ENCODE results near the gene OSBPL5. TPM values are rescaled to one million over a fixed set of nuclear protein-coding genes. Genes with fewer than 3 reads are reported as not detected.

Gene OSBPL5
- total RNA-seq, 1 experiment from 2014 or later = 51.4 TPM

DNA sequence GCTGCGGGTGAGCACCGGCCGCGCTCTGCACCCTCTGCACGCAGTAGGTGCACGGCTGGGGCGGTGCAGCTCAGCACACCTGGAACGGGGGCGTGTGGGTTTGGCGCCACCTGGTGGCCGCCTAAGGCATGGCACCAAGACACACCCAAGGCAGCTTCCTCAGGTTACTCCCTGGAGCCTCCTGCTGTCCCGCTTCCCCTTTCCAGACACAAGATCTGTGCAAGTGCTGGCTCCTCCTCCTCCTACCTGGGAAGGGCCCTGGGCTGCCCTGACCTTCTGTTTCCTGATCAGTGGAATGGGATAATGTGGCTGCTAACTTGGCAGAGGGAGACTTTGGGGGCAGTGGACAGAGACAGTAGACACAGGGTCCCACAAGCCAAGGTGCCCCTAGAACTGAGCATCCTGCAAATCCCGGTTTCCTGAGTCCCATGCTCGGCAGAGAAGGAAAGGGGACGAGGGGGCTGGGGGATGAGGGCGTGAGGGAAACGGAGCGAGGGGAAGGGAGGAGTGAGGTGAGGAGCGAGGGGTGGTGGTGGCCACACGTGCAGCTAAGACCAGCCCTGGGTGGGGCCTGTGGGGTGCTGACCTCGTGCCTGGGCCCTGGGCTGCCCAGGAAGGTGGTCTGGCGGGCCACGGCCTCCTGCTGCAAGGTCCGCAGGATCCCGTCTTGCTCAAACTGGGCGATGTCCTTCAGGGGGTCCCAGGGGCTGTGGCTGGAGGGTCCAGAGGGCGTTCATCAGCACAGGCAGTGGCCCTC is 73.1 kb downstream of the OSBPL5 start:
- Histone ChIP-seq H3K27ac (ENCODE audit: low read length) (no peak overlapping the region), H3K36me3 (ENCODE audit: low read depth, low read length) (no peaks in the 10 kb centered on the region), H3K79me2 (ENCODE audit: low read length) (no peaks in the 10 kb centered on the region), H2AFZ (ENCODE audit: low read length) (no peak overlapping the region), H3K9ac (ENCODE audit: low read length) (no peak overlapping the region), H3K27me3 (ENCODE audit: low read length) (no peaks in the 10 kb centered on the region), H3K9me2 (replicated peaks; ENCODE audit: low read length) (no peaks in the 10 kb centered on the region), H3F3A (ENCODE audit: low read length, unreplicated experiment) (no peaks in the 10 kb centered on the region), H3K4me3 (ENCODE audit: low read length) (no peak overlapping the region), H4K20me1 (ENCODE audit: low read length) (no peaks in the 10 kb centered on the region), H3K4me2 (ENCODE audit: low read length) (no peak overlapping the region), H3K4me1 (ENCODE audit: insufficient read depth, low read length) (peaks cover 31% of the 10 kb centered on the region), H3K9me3 (ENCODE audit: low read length) (no peaks in the 10 kb centered on the region)
- ATAC-seq (peak; percentile 67), DNase-seq (peak; percentile 88)
- intact Hi-C loops (cut with micrococcal nuclease) = loop anchor here (1.0 to 5.0 kb wide), 2 partner anchors 35 to 55 kb away; partner anchors contain the start of gene CARS1
- no peak for TF ChIP-seq EZH2 (IDR thresholded peaks at IDR 0.05; ENCODE audit: low read length, unreplicated experiment)
- TF ChIP-seq, protein P1, sequence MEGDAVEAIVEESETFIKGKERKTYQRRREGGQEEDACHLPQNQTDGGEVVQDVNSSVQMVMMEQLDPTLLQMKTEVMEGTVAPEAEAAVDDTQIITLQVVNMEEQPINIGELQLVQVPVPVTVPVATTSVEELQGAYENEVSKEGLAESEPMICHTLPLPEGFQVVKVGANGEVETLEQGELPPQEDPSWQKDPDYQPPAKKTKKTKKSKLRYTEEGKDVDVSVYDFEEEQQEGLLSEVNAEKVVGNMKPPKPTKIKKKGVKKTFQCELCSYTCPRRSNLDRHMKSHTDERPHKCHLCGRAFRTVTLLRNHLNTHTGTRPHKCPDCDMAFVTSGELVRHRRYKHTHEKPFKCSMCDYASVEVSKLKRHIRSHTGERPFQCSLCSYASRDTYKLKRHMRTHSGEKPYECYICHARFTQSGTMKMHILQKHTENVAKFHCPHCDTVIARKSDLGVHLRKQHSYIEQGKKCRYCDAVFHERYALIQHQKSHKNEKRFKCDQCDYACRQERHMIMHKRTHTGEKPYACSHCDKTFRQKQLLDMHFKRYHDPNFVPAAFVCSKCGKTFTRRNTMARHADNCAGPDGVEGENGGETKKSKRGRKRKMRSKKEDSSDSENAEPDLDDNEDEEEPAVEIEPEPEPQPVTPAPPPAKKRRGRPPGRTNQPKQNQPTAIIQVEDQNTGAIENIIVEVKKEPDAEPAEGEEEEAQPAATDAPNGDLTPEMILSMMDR (conservative IDR thresholded peaks at IDR 0.05; ENCODE audit: low read depth, low read length) = peak; percentile 96
- CTCF ChIA-PET = interaction anchor here (0.6 to 2.6 kb wide), 13 partner anchors 16 to 314 kb away, joined by 3 to 27 read pairs (median 4); no protein-coding TSS in a partner anchor
- no TSS peak for BruUV-seq (replicated peaks)
- POLR2A ChIA-PET (ENCODE audit: unreplicated experiment) = no interaction called here

DNA sequence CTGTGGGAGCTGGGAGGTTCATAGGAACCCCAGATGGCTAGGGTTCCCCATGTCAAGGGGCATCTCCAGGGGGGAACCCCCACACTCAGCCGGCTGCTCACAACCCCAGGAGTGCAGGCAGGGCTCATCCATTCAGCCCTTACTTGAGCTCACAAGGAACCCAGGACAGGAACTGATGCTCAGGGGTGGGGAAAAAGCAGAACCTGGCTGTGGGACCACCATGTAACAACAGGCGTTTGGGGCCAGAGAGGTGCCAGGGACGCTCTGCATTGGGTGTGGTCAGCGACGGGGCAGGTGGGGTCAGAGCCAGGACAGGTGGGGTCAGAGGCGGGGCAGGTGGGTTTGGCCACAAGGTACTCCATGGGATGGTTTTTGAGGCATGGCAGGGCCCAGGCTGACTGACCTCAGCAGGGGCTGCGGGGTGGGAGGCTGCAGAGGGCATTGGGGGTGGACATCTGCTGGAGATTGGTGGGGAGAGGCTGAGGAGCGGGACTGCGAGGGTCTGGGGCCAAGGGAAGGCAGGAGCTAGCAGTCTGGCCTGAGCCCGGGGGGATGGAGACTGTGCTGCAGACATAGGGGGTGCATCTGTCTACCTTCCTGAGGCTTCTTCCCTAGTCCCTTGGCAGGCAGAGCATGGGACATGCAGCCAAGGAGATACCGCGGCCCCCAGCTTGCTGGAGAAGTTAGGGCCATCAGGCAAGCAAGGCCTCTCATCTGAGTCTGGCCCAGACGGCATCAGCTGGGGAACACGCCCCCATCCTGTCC is 73.8 kb downstream of the OSBPL5 start:
- no TSS peak for BruUV-seq (replicated peaks)

More for the DNA sequence above, 73.8 kb downstream of the OSBPL5 start:
- Histone ChIP-seq H3K27ac (ENCODE audit: low read length) (no peak overlapping the region), H3K9me2 (replicated peaks; ENCODE audit: low read length) (no peaks in the 10 kb centered on the region), H3K4me2 (ENCODE audit: low read length) (no peak overlapping the region), H4K20me1 (ENCODE audit: low read length) (no peaks in the 10 kb centered on the region), H3K9me3 (ENCODE audit: low read length) (no peaks in the 10 kb centered on the region), H3K79me2 (ENCODE audit: low read length) (no peaks in the 10 kb centered on the region), H2AFZ (ENCODE audit: low read length) (no peak overlapping the region), H3K4me1 (ENCODE audit: insufficient read depth, low read length) (peaks cover 25% of the 10 kb centered on the region), H3K4me3 (ENCODE audit: low read length) (no peak overlapping the region), H3K27me3 (ENCODE audit: low read length) (no peaks in the 10 kb centered on the region), H3F3A (ENCODE audit: low read length, unreplicated experiment) (no peaks in the 10 kb centered on the region), H3K36me3 (ENCODE audit: low read depth, low read length) (no peaks in the 10 kb centered on the region), H3K9ac (ENCODE audit: low read length) (no peak overlapping the region)
- intact Hi-C loops (cut with micrococcal nuclease) = loop anchor here (5.0 kb wide), 1 partner anchor 34 kb away; the partner anchor contains the start of gene CARS1
- no peak for DNase-seq
- CTCF ChIA-PET = interaction anchor here (0.6 to 2.6 kb wide), 13 partner anchors 11 to 315 kb away, joined by 3 to 27 read pairs (median 4); no protein-coding TSS in a partner anchor
- POLR2A ChIA-PET (ENCODE audit: unreplicated experiment) = no interaction called here
- TF ChIP-seq EZH2 (IDR thresholded peaks at IDR 0.05; ENCODE audit: low read length, unreplicated experiment) (no peak), EZH2phosphoT487 (IDR thresholded peaks at IDR 0.05; ENCODE audit: borderline replicate concordance, low read length) (no peak)
- TF ChIP-seq, protein P1 (conservative IDR thresholded peaks at IDR 0.05; ENCODE audit: low read depth, low read length) = no peak
- no peak for ATAC-seq
